Fibroblast of skin of right quadriceps (primary cell): ENCODE results near the gene TWIST2.

Experiments used
- DNase-seq: peaks from one replicate; pipeline ENCODE4 v3.0.0-alpha.2; 2013

Gene TWIST2

DNA sequence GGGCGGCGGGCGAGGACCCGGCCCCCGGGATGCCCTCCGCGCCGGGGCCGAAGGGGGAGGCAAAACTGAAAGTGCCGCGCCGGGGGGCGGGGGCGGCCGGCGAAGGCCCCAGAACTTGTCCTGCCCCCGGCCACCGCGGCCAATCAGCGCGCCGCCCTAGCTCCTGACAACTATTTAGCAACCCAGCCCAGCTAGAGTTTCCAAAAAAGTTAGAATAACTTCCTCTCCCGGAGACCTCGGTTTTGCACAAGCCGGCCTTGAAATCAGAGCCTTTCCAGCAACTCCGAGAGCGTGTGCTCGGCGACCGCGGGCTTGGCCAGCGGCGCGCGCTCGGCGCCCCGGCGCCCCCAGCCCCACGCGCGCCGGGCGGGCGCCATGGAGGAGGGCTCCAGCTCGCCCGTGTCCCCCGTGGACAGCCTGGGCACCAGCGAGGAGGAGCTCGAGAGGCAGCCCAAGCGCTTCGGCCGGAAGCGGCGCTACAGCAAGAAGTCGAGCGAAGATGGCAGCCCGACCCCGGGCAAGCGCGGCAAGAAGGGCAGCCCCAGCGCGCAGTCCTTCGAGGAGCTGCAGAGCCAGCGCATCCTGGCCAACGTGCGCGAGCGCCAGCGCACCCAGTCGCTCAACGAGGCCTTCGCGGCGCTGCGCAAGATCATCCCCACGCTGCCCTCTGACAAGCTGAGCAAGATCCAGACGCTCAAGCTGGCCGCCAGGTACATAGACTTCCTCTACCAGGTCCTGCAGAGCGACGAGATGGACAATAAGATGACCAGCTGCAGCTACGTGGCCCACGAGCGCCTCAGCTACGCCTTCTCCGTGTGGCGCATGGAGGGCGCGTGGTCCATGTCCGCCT, at the start of gene TWIST2:
TWIST2 (plus strand) TSS at position 245 of the 850 bp plus-strand sequence; CDS start at position 376, 131 bp downstream.
- peak; percentile 98 for DNase-seq

DNA sequence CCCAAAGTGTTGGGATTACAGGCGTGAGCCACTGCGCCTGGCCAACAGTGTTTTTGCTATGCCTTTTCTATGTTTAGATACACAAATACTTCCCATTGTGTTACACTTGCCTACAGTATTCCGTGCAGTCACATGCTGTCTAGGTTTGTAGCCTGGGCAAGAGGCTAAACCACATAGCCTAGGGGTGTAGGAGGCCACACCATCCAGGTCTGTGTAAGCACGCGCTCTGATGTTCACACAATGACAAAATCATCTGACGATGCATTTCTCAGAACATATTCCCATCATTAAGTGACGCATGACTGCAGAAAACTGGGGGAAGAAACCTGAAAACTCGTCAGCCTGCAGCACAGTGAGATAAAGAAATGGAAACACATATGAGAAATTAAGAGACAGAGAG, 46.1 kb upstream of the TWIST2 start:
- DNase-seq, result no peak

DNA sequence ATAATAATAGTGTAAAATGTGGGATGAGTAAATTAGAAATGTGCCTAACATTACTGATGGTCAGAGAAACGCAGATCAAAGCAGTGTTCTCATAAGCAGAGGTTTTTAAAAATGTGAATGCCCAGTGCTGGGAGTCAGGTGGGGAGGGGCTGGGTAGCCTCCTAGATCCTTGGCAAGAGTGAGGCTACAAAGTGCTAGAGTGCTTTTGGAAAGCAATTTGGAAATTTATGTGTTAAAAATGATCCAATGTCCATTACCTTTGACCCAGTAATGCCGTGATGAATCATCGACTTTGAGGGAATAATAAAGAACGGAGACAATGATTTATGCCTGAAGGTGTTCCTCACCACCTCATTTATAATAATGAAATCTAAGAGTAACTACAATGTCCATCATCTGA, 44.9 kb upstream of the TWIST2 start:
- DNase-seq, result no peak

DNA sequence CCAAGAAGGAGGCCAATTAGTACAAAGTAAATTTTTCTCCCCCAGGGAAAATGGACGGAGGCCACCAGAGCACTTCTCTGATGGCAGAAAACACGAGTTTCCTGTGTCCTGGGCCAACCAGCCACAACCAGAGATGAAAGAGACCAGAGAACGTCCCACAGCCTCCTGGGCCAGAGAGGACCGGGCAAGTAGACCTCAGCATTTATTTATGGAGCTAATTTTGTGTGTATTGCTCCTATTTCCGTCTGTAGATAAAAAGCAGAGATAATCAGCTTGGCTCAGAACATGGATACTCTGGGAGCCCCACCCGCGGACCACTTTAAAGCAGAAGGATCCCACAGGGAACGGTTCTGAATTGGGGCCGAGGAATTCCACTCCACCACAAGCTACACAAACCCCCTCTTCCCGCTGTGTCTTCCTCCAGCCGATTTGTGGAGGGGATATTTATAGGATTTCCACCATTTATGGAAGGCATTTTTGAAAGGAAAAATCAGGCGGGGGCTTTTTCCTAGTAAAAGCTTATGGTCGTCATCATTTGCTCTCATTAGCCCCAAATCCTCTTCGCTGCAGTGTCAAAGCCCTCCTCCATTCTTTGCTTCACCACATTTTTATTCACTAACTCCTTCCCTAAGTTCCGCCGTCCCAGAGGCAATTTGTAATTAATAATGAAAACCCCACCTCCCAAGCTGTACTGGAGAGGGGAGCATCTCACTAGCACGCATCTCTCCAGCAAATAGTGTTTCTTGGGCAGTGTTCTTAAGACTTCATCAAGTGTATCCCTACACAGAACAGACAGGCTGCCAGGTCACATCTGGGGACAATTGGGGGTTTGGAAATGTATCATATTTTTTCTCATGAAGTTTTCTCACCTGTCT, 43.7 kb upstream of the TWIST2 start:
- DNase-seq, result peak; percentile 50

DNA sequence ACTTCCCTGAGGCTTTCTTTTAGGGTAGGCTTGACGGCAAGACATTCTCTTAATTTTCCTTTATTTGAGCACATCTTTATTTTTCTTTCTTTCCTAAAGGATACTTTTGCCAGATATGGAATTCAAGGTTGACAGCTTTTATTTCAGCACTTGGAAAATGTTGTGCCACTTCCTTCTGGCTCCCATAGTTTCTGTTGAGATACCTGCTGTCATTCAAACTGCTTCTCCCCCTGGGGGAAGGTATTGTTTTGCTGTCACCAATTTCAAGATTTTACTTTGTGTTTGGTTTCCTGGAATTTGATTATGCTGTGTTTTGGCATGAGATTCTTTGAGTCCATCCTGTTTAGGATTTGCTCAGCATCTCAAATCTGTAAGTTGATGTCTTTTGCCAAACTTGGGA, 39.1 kb upstream of the TWIST2 start:
- DNase-seq, result no peak

DNA sequence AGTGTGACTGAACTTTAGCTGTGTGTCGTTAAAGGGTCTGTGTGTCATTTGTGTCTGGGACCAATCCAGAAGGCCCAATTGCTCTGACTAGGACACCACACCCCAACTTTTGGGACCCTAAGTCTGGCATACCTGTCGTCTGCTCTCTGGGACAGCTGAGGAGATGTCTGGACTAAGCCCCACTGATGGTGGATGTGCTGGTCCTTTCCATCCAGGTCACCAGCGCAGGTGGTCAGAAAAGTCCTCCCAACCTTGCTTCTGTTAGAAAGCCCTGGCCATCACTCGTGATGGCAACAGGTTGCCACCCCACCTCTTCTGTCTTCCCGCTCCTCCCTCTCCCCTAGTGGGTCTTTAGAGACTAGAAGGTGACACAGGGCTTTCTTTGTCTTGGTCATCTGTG, 37.6 kb upstream of the TWIST2 start:
- no peak for DNase-seq

DNA sequence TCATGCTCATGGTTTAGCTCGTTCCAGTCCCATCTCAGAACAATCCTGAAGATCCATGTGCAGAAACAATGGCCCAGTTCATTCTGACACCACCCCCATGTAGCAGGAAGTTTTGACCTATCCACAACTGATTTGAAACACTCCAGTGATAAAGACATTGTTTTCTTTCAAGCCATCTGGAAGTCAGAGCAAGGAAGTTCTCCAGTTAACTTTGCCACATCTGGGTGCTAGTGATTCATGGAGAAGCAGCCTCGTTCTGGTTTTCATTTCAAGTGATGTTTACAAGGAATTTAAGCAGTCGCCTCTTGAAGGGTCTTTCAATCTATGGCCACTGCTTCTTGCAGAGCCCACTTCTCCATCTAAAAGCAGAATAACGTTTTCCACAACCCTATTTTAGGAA, 36.6 kb upstream of the TWIST2 start:
- DNase-seq, result peak; percentile 76

DNA sequence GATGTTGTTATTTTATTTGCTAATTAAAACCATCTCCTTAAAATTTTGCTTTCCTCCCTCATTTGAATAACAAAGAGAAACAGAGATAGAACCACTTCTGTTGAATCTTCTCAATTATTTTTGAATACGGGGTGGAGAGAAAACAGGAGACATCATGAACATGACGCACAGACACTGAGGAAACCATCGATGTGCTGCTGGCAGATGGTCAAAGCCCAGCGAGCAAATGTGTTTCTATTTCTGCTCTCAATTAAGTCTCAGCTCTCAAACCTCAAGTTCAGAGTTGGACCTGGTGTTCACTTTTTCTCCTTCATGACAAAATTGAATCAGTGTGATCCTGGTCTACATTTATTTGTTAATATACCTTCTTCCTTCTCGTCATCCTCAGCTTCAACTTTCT, 36.1 kb upstream of the TWIST2 start:
- peak; percentile 83 for DNase-seq

DNA sequence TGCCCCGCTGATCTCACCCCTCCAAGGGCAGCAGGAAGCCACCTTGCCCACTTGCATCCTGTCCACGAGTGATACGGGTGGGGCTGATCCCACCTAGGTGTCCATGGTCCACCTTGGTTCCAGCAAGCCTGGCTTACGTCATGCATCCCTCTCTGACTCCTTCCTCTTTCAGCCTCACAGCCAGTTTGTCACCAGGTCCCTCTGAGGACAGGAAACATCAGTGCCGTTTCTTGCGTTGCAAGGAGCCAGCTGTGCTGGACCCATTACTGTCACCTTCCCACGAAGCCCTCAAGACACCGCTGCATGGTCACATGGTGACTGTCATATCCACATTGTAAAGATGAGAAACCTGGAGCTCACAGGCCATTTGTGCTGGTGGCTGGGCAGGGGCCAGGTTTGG, 34.8 kb upstream of the TWIST2 start:
- DNase-seq, result no peak

DNA sequence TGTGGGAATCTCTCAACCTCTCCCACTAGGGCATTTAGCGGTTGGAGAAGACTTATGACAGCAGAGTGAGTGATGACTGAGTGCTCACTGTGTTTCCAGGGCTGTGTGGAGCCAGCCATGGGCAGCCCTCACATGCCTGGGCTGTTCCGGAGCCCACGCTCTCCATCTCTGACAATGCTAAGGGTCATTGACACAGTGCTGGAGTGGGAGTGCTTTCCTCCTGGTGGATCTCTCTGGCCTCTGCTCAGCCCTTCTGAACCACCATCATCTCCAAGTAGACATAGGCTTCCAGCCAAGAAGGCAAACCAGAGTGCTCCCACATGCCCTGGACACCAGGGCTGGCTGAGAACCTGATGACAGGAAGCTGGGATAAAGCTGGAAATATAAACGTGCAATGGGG, 33.1 kb upstream of the TWIST2 start:
- DNase-seq, result no peak

DNA sequence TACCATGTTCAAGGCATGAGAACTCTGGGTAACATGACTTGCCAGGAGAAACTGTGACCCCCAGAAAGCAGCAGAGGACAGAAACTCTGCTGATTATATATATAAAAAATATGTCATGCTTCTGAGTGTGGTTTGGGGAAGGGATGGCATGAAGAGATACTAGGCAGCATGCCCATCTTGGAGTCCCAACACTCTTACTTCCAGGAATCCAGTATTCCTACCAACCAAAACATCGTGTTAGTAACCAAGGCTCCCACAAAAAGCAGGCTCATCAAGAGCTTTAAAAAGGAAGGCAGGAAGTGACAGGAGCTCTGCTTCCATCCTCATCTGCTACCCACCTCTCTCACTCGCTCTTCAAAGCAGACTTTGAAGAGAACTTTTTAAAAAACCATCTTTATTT, 31.6 kb upstream of the TWIST2 start:
- DNase-seq, result peak; percentile 31

DNA sequence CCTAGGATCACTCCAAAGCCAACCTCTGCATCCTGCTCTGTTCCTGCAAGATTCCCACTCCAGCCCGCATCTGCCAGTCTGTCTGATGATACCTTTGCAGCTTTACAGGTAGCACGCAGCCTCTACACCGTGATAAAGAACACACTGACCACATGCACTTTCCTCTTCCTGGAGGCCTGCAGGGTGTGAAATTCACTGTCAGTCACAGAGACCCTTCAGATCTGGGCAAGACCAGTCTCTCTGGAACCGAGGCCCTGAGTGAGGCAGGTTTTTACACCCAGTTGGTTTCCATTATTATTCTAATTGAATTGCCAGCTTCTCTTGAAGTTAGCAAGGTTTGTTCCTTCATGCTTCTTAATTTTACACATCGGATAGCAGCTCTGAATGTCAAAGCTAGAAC, 30.5 kb upstream of the TWIST2 start:
- DNase-seq, result no peak

DNA sequence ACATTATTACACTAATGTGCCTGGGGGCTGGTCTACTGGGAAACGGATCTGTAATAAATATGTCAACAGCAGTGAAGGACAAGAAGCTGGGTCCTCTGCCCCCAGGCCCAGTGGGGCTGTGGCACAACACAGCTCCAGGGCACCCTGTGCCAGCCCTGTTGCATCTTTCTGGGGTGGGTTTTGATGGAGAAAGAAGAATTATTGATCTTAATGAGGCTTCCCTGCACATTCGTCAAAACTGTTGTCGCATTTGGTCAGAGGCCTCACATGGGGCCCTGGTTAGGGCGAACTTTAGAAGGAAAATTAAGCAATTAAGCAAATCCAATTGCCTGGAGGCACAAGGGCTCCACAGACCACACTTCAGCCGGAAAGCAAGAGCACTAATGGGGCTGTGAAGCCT, 30.0 kb upstream of the TWIST2 start:
- peak; percentile 14 for DNase-seq

DNA sequence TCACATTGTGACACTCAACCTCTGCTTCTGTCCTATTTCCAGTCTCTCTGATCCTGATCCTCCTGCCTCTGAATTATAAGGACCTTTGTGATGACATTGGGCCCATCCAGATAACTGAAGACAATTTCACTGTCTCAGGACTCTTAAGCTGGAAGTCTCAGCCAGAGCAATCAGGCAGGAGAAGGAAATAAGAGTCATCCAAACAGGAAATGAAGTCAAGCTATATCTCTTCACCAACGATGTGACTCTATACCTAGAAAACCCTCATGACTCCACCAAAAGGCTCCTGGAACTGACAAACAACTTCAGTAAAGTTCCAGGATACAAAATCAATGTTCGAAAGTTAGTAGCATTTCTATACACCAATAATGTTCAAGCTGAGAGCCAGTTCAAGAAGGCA, 29.3 kb upstream of the TWIST2 start:
- DNase-seq, result peak; percentile 35

DNA sequence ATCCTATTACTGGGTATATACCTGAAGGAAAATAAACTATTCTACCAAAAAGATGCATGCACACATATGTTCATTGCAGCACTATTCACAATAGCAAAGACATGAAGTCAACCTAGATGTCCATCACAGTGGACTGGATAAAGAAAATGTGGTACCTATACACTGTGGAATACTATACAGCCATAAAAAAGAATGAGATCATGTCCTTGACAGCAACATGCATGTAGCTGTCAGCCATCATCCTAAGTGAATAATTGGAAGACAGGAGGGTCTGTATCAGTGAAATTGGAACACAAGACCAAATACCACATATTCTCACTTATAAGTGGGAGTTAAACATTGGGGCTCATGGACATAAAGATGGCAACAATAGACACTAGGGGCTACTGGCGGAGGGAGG, 27.7 kb upstream of the TWIST2 start:
- DNase-seq, result no peak

DNA sequence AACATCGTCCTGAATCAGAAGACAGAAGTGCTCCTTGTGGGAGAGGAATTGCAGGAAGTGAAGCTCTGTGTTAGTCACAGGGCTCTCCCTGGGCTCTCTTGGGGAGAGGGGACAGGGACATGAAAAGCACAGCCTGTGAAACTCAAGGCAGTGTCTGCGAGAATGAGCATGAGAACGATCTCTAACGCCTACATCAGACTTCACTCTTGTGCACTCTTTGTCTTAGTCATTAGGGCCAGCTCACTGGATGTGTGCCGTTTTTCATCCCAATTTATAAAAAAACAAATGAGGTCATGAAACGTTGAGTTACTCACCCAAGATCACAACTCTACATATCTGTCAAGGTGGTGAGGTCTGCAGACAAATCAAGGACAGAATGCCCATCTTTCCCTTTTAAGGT, 27.0 kb upstream of the TWIST2 start:
- DNase-seq, result peak; percentile 86

DNA sequence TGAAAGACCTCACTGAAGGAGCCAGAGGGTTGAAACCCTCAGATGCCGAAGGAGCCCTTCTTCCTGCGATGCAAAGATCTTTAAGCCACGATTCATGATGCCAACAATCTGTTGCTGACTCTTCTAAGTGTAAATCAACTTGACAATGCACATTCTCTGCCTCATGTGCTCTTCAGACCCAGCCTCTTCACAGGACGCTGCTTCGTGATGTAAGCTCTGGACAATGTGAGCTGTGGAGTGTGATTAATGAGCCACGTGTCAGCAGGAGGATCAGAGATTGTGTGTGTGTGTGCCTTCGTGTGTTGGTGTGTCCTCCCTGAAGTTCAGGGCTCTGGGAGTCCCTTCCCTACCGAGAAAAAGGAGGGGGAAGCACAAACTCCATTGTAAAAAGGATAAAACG, 26.5 kb upstream of the TWIST2 start:
- peak; percentile 98 for DNase-seq

DNA sequence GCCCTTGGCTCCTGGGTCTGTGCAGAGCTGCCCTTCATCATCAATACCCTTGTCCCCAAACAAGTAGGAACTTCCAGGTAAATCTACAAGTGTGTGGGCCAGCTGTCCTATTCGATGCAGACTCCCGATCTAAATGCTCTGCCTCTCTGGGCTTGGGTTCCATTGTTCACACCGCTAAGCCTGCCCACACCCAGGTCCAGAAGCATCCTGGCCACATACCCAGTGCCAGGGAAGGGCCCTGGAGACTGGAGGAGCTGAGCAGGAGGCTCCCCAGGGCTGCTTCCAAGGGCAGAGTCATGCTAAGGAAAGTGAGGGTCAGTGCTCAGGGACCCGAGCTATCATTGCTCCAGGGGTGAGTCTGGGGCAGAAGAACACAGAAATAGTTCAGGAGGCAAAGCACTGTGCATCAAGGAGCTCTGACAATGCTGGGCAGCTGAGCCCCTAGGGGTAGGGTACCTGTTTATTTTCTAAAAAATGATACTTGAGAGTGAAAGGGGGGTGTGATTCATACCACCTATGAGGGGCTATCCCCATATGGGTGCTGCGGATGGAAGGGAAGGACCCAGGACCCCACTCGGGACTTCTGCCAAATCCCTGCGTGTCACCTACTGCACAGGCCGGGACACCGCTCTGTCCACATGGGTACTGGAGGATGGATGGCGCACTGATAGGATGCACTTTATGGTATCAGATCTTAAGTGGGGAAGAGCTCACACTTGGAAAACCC, 25.8 kb upstream of the TWIST2 start:
- DNase-seq, result no peak

DNA sequence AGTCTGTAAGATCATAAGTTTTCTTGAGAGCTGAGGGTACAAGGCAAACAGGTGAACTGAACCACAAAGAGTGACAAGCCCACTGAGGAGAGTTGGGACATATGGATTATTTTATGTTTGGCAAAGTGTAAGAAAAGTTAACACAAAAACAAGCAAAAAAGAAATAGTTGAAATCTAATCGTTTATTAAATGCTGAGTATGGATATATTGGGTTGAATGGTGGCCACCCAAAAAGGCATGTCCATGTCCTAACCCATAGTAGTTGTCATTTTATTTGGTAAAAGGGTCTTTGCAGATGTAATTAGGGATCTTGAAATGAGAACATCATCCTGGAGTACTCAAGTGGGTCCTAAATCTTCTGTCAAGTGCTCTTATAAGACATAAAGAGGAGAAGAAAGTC, 24.9 kb upstream of the TWIST2 start:
- no peak for DNase-seq

DNA sequence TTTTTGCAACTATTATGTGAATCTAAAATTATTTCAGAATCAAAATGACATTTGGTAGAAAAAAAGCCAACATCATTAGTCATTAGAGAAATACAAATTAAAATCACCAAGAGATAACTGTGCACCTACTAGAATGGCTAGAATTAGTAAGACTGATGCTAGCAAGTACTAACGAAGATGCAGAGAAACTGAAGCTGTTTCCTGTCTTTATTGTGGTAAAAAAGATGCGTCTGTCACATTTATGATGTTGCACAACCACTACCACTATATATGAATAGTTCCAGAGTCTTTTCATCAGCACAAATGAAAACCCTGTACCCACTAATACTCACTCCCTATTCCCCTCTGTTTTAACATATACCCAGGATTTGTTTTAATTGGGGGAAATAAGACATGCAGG, 16.7 kb upstream of the TWIST2 start:
- peak; percentile 17 for DNase-seq

DNA sequence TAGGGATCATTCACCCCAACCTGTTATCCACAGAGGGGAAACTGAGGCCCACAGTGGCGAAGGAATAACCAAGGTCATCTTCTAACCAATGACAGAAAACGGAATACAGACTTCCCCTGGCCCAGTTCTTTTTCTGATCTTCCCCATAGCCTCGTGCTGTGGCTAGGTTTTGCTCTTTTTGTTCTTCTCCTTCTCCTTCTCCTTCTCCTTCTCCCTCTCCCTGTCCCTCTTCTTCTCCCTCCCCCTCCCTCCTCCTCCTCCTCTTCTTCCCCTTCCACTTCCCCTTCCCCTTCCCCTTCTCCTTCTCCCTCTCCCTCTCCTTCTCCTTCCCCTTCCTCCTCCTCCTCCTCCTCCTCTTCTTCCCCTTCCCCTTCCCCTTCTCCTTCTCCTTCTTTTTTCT, 12.9 kb upstream of the TWIST2 start:
- DNase-seq, result no peak

DNA sequence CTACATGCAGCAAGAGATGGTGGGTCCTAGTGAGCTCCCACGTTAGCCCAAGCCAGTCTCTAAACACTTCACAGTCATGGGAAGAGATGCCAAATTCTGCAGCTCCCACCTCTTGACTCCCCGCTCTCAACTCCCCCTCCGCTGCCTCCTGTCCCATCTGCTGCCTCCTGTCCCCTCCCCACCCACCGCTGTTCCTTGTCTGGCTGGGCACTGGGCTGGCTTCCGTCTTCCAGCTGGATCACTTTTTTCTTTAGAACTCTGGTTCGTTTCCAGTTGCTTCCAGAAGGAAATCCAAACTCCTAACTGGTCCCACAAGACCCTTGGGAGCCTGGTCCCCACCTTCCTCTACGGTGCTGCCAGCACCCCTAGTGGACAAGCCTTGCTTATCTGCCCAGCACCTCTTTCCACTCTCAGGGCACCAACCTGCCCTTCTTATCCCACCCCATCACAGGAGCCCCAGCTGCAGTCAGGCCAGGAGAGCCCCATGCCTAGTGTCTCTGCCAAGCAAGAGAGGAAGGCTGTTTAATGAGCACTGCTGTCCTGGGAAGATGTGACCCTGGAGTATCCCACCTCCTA, 12.1 kb upstream of the TWIST2 start:
- DNase-seq, result no peak

DNA sequence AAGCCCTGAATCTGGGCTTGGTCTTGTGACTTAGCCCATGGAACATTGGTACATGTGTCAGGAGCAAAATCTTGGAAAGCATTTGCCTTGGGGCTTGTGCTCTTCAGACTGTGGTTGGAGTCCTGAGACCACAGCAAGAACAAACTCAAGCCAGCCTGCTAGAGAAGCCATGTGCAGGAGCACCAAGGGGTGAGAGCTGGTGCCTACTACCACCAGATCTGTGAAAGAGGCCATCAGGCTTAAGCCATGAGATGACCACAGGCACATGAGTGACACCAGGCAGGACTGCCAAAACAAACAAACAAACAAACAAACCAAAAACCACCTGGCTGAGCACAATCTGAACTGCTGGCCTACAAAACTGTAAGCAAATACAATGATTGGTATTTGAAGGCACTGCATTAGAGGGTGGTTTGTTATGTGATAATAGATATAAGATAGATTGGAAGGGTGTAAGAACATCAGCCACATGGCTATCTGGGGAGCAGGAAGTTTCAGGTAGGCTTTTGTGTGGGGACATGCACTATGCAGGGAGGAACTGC, 9.0 kb upstream of the TWIST2 start:
- DNase-seq, result no peak
